OCI-LY1 (cell line): Measurements from ENCODE around the gene LRP8.

Experiments
- CTCF ChIP-seq: fragments of 200-600 bp; sonication (generic), shearing (Covaris generic); IDR thresholded peaks from 2 replicates; pipeline ENCODE4 v1.5.1; 2017; ENCODE audit warnings: mild to moderate bottlenecking, antibody characterized with exemption, low read length, moderate library complexity, mixed read lengths
- EZH2 ChIP-seq: fragments of 200-600 bp; sonication (generic), shearing (Covaris generic); IDR thresholded peaks from 2 replicates; pipeline ENCODE4 v1.8.0; 2017; ENCODE audit warnings: borderline replicate concordance, mixed run types, mild to moderate bottlenecking, antibody characterized with exemption, low read length, moderate library complexity, mixed read lengths

DNA sequence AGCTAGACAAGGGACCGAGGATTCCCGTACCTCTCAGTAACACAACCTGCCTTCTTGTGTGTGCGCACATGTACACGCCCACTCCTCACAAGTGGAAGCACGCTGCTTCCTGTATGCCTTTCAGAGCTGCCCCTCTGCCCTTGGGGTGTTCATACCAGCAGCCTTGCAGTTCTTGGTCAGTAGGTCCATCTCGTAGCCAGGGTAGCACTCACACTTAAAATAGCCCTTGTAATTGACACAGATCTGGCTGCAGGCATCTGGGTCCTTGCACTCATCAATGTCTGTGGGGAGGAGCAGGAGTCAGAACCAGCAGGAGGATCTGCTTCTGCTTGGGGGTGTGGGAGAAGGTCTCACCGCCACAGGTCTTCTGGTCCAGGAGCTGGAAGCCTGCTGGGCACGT is 57.0 kb downstream of the LRP8 start:
- TF ChIP-seq CTCF (no peak), EZH2 (no peak)
